Measurements from ENCODE around the gene VAT1. TPM values are rescaled to one million over a fixed set of nuclear protein-coding genes. Genes with fewer than 3 reads are reported as not detected.

VAT1 gene
- total RNA-seq, 1 experiment from 2014 or later: 262 TPM

DNA sequence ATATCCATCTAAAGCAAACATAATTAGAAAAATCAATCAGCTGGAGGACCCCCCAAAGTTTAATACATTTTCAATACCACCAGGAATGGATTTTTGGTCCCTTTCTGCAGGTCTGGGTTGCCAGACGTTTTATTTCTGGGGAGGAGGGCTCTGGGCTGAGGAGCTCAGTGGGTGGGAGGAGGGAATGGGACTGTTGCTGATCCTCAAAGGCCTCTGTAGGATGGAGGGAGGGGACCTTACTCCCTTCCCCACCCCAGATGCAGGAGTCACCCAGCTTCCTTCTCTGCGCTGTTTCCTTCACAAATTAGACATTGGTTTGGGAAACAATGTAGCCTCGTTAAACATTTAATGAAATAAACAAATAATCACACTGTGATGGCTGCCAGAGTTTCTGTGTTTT lies 9.5 kb upstream of the VAT1 start:
- Histone ChIP-seq H2BK120ac (ENCODE audit: low read depth, low read length, poor library complexity, severe bottlenecking) (no peak overlapping the region), H3K23me2 (ENCODE audit: insufficient read length, low read depth, low read length, poor library complexity, severe bottlenecking) (no peaks in the 10 kb centered on the region), H2AK5ac (ENCODE audit: insufficient read length, low read length) (no peak overlapping the region), H3K9me3 (ENCODE audit: control insufficient read depth, low read depth, low read length) (no peaks in the 10 kb centered on the region), H3K4me1 (ENCODE audit: insufficient read depth, low read length) (peaks cover 17% of the 10 kb centered on the region), H3K4ac (ENCODE audit: low read depth, low read length) (no peak overlapping the region), H3K9ac (ENCODE audit: extremely low read depth, insufficient read length, low read length) (no peak overlapping the region), H3T11ph (ENCODE audit: low read length) (no peak overlapping the region), H3K79me1 (ENCODE audit: insufficient read depth, low read depth, low read length, poor library complexity, severe bottlenecking) (no peaks in the 10 kb centered on the region), H3K56ac (ENCODE audit: insufficient read length, low read depth, low read length) (no peak overlapping the region), H2BK12ac (ENCODE audit: insufficient read length, low read depth, low read length) (no peak overlapping the region), H3K14ac (ENCODE audit: insufficient read depth, low read length) (no peak overlapping the region), H3K4me2 (ENCODE audit: insufficient read depth, insufficient read length, low read length) (no peak overlapping the region), H4K5ac (ENCODE audit: insufficient read length, low read depth, low read length) (no peak overlapping the region), H3K27ac (ENCODE audit: insufficient read length, low read depth, low read length) (no peak overlapping the region), H4K91ac (ENCODE audit: insufficient read length, low read depth, low read length) (no peak overlapping the region), H2BK20ac (ENCODE audit: low read depth, low read length, poor library complexity, severe bottlenecking) (no peak overlapping the region), H2BK5ac (ENCODE audit: insufficient read length, low read length) (no peak overlapping the region), H3K23ac (ENCODE audit: insufficient read length, low read depth, low read length) (no peak overlapping the region), H3K79me2 (ENCODE audit: insufficient read depth, low read length) (no peaks in the 10 kb centered on the region), H4K8ac (replicated peaks; ENCODE audit: insufficient read length, low read depth, low read length) (no peak overlapping the region), H2AFZ (ENCODE audit: low read length) (no peak overlapping the region), H2BK15ac (ENCODE audit: low read depth, low read length) (no peak overlapping the region), H4K20me1 (ENCODE audit: control insufficient read depth, insufficient read depth, insufficient read length) (no peaks in the 10 kb centered on the region), H3K27me3 (ENCODE audit: insufficient read depth, low read length) (no peaks in the 10 kb centered on the region), H3K18ac (ENCODE audit: insufficient read length, low read depth, low read length) (no peak overlapping the region)
- Mint-ChIP-seq H3K36me3 (ENCODE audit: insufficient read depth in 1 of 3, low read depth in 3 of 3) (peaks cover 10 to 30% (median 25%) of the 10 kb centered on the region in 3 experiments; a peak in 6 of 7 replicates), H3K9me3 (no peaks in the 10 kb centered on the region), H3K4me1 (peaks cover 77 to 83% of the 10 kb centered on the region in 2 experiments), H3K27me3 (ENCODE audit: low read depth) (no peaks in the 10 kb centered on the region), H3K4me3 (no peak overlapping the region), H3K27ac (0 out of 7 replicates have a peak overlapping the region, but pooled peaks have one; percentile 30 to 61 (median 53))
- TF ChIP-seq, protein P1, sequence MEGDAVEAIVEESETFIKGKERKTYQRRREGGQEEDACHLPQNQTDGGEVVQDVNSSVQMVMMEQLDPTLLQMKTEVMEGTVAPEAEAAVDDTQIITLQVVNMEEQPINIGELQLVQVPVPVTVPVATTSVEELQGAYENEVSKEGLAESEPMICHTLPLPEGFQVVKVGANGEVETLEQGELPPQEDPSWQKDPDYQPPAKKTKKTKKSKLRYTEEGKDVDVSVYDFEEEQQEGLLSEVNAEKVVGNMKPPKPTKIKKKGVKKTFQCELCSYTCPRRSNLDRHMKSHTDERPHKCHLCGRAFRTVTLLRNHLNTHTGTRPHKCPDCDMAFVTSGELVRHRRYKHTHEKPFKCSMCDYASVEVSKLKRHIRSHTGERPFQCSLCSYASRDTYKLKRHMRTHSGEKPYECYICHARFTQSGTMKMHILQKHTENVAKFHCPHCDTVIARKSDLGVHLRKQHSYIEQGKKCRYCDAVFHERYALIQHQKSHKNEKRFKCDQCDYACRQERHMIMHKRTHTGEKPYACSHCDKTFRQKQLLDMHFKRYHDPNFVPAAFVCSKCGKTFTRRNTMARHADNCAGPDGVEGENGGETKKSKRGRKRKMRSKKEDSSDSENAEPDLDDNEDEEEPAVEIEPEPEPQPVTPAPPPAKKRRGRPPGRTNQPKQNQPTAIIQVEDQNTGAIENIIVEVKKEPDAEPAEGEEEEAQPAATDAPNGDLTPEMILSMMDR (conservative IDR thresholded peaks at IDR 0.05): no peak
- DNase-seq: no peak
- WGBS (ENCODE audit: extremely low coverage, insufficient read length, low lambda C conversion rate): no CpG with 5 or more reads among the region's 3 CpGs

Measured in H9 (cell line).